GM12878 (cell line): ENCODE measurements around the gene CRTC1. TPM values are rescaled to one million over a fixed set of nuclear protein-coding genes. Genes with fewer than 3 reads are reported as not detected.

ENCODE experiments used
- ATAC-seq: fragments of 200-7000 bp; cut with Tn5 transposase; 3 replicates; pipeline ENCODE4 v1.9.1; 2020; ENCODE audit warnings: mild to moderate bottlenecking, moderate library complexity
- BruUV-seq: library from RNA; stranded (reverse); fragments of 400-500 nt; replicated peaks from 2 replicates; lab custom pipeline; 2021; lab: Mats Ljungman, UMichigan
- CTCF ChIA-PET: fragments of 300-600 bp; sonication (Branson Sonifier 250); formaldehyde crosslinking; extraction: SDS; loops from one replicate; lab custom pipeline; 2021; ENCODE audit warnings: inconsistent platforms; lab: Yijun Ruan, JAX
- POLR2A ChIA-PET: fragments of 350-600 bp; formaldehyde crosslinking; extraction: SDS; loops from one replicate; lab custom pipeline; 2021; ENCODE audit warnings: inconsistent platforms; lab: Charles Lee
- RAD21 ChIA-PET: fragments of 300-600 bp; sonication (Branson Sonifier 250); formaldehyde crosslinking; loops from one replicate; lab custom pipeline; 2023; ENCODE audit warnings: antibody characterized with exemption; ENCODE audit not compliant: unreplicated experiment; lab: Charles Lee
- SMC1A ChIA-PET: fragments of 300-600 bp; sonication (Branson Sonifier 250); formaldehyde crosslinking; loops from one replicate; lab custom pipeline; 2023; ENCODE audit not compliant: unreplicated experiment, uncharacterized antibody; lab: Charles Lee
- DNase-seq: peaks from one replicate; pipeline ENCODE4 v3.0.0-alpha.2; 2011; ENCODE audit warnings: low read depth, low spot score
- FAIRE-seq: peaks from 3 replicates; lab custom pipeline; 2011; peaks lifted over from hg19 to GRCh38; lab: Jason Lieb, UNC
- H2AFZ ChIP-seq: 2 replicates; pipeline ENCODE4 v1.6.0; 2011; ENCODE audit warnings: low read depth, low read length, control low read depth; ENCODE audit not compliant: control insufficient read depth
- H3K27ac ChIP-seq: 2 replicates; pipeline ENCODE4 v1.5.1; 2011; ENCODE audit warnings: control low read depth; ENCODE audit not compliant: control insufficient read depth, insufficient read depth
- H3K27me3 ChIP-seq, 2 experiments: replicated peaks in 1 of 2; 2 replicates each; pipeline versions ENCODE4 v1.6.0 to v1.6.1; 2011; ENCODE audit warnings: low read length in 1 of 2; ENCODE audit not compliant: control insufficient read depth in 2 of 2, insufficient read depth in 2 of 2
- H3K36me3 ChIP-seq, 2 experiments: 2 replicates each; pipeline ENCODE4 v1.5.1; 2011; ENCODE audit warnings: low read length in 1 of 2; ENCODE audit not compliant: control insufficient read depth in 2 of 2, insufficient read depth in 2 of 2
- H3K4me1 ChIP-seq: 2 replicates; pipeline ENCODE4 v1.6.1; 2011; ENCODE audit warnings: mild to moderate bottlenecking, low read length, moderate library complexity, mixed read lengths; ENCODE audit not compliant: control insufficient read depth, insufficient read depth
- H3K4me2 ChIP-seq: 2 replicates; pipeline ENCODE4 v1.6.0; 2011; ENCODE audit warnings: control low read depth; ENCODE audit not compliant: control insufficient read depth, insufficient read depth
- H3K4me3 ChIP-seq: fragments of 200-600 bp; sonication (generic); 2 replicates; pipeline ENCODE4 v1.5.1; 2016
- H3K79me2 ChIP-seq: 2 replicates; pipeline ENCODE4 v1.6.0; 2011; ENCODE audit warnings: low read length; ENCODE audit not compliant: control insufficient read depth, insufficient read depth
- H3K9ac ChIP-seq: 2 replicates; pipeline ENCODE4 v1.8.0; 2011; ENCODE audit warnings: low read length, control low read depth, mixed read lengths; ENCODE audit not compliant: control insufficient read depth, insufficient read depth
- H3K9me3 ChIP-seq: replicated peaks from 3 replicates; pipeline ENCODE4 v1.5.1; 2011; ENCODE audit warnings: mild to moderate bottlenecking, low read length; ENCODE audit not compliant: control insufficient read depth, insufficient read depth
- H4K20me1 ChIP-seq: 2 replicates; pipeline ENCODE4 v1.6.0; 2011; ENCODE audit not compliant: control insufficient read depth, insufficient read depth
- ATF2 ChIP-seq: IDR thresholded peaks from 2 replicates; pipeline ENCODE4 v1.6.1; 2012; ENCODE audit warnings: low read length, inconsistent platforms
- CREB1 ChIP-seq: IDR thresholded peaks from 2 replicates; pipeline ENCODE4 v1.6.1; 2012; ENCODE audit warnings: low read depth, mild to moderate bottlenecking, inconsistent platforms
- ELK1 ChIP-seq: IDR thresholded peaks from 2 replicates; pipeline ENCODE4 v1.6.1; 2012; ENCODE audit warnings: low read depth, low read length, improper control_type of control experiment
- EZH2 ChIP-seq: IDR thresholded peaks from 2 replicates; pipeline ENCODE4 v1.6.1; 2012; ENCODE audit warnings: low read depth, mild to moderate bottlenecking, control low read depth, inconsistent platforms, low read length, borderline replicate concordance; ENCODE audit not compliant: control insufficient read depth
- HDAC6 ChIP-seq: fragments of 200-600 bp; sonication (generic); IDR thresholded peaks from one replicate; pipeline ENCODE4 v1.8.0; 2017; ENCODE audit warnings: antibody characterized with exemption; ENCODE audit not compliant: unreplicated experiment
- IKZF1 ChIP-seq: fragments of 450-650 bp; conservative IDR thresholded peaks from 2 replicates; pipeline ENCODE4 v1.6.1; 2017; ENCODE audit warnings: antibody characterized with exemption, mild to moderate bottlenecking
- IRF3 ChIP-seq: fragments of 450-650 bp; IDR thresholded peaks from 2 replicates; pipeline ENCODE4 v1.6.1; 2014; ENCODE audit warnings: mild to moderate bottlenecking
- KAT2A ChIP-seq: conservative IDR thresholded peaks from 2 replicates; pipeline ENCODE4 v1.6.1; 2011; ENCODE audit warnings: low read depth, low read length; ENCODE audit not compliant: control insufficient read depth
- LARP7 ChIP-seq: fragments of 450-650 bp; IDR thresholded peaks from 2 replicates; pipeline ENCODE4 v1.6.1; 2017; ENCODE audit warnings: mild to moderate bottlenecking
- PML ChIP-seq: IDR thresholded peaks from 2 replicates; pipeline ENCODE4 v1.6.1; 2012; ENCODE audit warnings: low read length, inconsistent platforms
- POU2F2 ChIP-seq: IDR thresholded peaks from 3 replicates; pipeline ENCODE4 v1.6.1; 2011; ENCODE audit warnings: low read depth, mild to moderate bottlenecking, low read length, borderline replicate concordance
- RB1 ChIP-seq: fragments of 450-650 bp; formaldehyde crosslinking; IDR thresholded peaks from 2 replicates; pipeline ENCODE4 v1.6.1; 2017; ENCODE audit warnings: mild to moderate bottlenecking, borderline replicate concordance
- RELA ChIP-seq: fragments of 450-650 bp; IDR thresholded peaks from 2 replicates; pipeline ENCODE4 v1.8.0; 2014; ENCODE audit warnings: borderline replicate concordance; ENCODE audit not compliant: partially characterized antibody
- RUNX3 ChIP-seq: IDR thresholded peaks from 2 replicates; pipeline ENCODE4 v1.6.1; 2012; ENCODE audit warnings: low read length, inconsistent platforms
- SMC3 ChIP-seq: IDR thresholded peaks from 2 replicates; pipeline ENCODE4 v1.6.1; 2011; ENCODE audit warnings: low read length, improper control_type of control experiment, borderline replicate concordance
- STAT1 ChIP-seq: fragments of 450-650 bp; conservative IDR thresholded peaks from 2 replicates; pipeline ENCODE4 v1.6.1; 2014; ENCODE audit warnings: antibody characterized with exemption, mild to moderate bottlenecking
- SUZ12 ChIP-seq: fragments of 200-600 bp; sonication (generic); IDR thresholded peaks from one replicate; pipeline ENCODE4 v1.6.1; 2018; ENCODE audit warnings: antibody characterized with exemption, mild to moderate bottlenecking; ENCODE audit not compliant: unreplicated experiment
- YY1 ChIP-seq: IDR thresholded peaks from 2 replicates; pipeline ENCODE4 v1.6.1; 2011; ENCODE audit warnings: low read depth, mild to moderate bottlenecking, low read length
- ZBTB4 ChIP-seq: fragments of 450-650 bp; formaldehyde crosslinking; IDR thresholded peaks from 2 replicates; pipeline ENCODE4 v1.4.0; 2022; ENCODE audit warnings: mild to moderate bottlenecking, moderate library complexity
- WGBS: methylation state at CpG from one replicate; pipeline ENCODE4 v1.1.6; 2016; ENCODE audit warnings: low lambda C conversion rate; ENCODE audit not compliant: insufficient replicate concordance, insufficient coverage; ENCODE audit errors: missing lambda C conversion rate; 5-methylcytosine and 5-hydroxymethylcytosine counted together
- in situ Hi-C: fragments of 300-500 bp; cut with MboI; formaldehyde crosslinking; loops from 9 replicates; pipeline ENCODE4 v1.14.3; 2018; ENCODE audit warnings: mixed read lengths
- intact Hi-C: fragments of 100-400 bp; cut with micrococcal nuclease; formaldehyde crosslinking; loops from one replicate; pipeline ENCODE4 v1.14.2; 2022; ENCODE audit not compliant: unreplicated experiment
- polyA plus RNA-seq, 11 experiments: library from polyadenylated mRNA; depleted of rRNA in 4 of 11; unstranded in 6 of 11; stranded (reverse) in 5 of 11; fragments of >200 nt; fragmentation: Nextera tagmentation in 4 of 11; fragmentation: Illumina TruSeq in 1 of 11; extraction: Ambion mirVana in 4 of 11; extraction: Trizol in 1 of 11; gene quantifications; 1 replicate in 1 of 11; 2 replicates in 10 of 11; pipeline versions ENCODE4 v1.2.1 to v1.2.3, GENCODE V29; 2011 to 2016; ENCODE audit warnings: inconsistent platforms in 2 of 11, missing spikeins in 2 of 11, low read depth in 1 of 11
- total RNA-seq, 4 experiments: library from RNA; depleted of rRNA in 3 of 4; stranded (reverse); fragments of >200 nt in 3 of 4; fragmentation: Illumina TruSeq in 1 of 4; extraction: Trizol in 1 of 4; gene quantifications; 2 replicates each; pipeline versions ENCODE4 v1.2.1 to v1.2.3, GENCODE V29; 2013 to 2021

Gene CRTC1
- total and polyA plus RNA-seq, 10 of the 15 experiments (the other 5 are each of a cell fraction or from before 2014, with no cell fraction given): 0.02 to 4.6 (median 1.1) TPM; not detected in 1

GRCh38 chr19:18650021-18650390 lies 33.5 kb upstream of the CRTC1 start:
- SMC1A ChIA-PET: no interaction called here

More at GRCh38 chr19:18650021-18650390, 33.5 kb upstream of the CRTC1 start:
- H3K27ac ChIP-seq: no peak overlapping the region
- DNase-seq (no peak), FAIRE-seq (no peak), ATAC-seq (no peak)
- intact Hi-C loops (no loop called here), in situ Hi-C loops (no loop called here)
- peaks cover 9% of the 10 kb centered on the region; the same call in 1 of the 2 replicates for H4K20me1 ChIP-seq
- H3K9ac ChIP-seq: no peak overlapping the region
- TF ChIP-seq POU2F2 (no peak), ELK1 (no peak), IRF3 (no peak), SUZ12 (no peak), ATF2 (no peak), YY1 (no peak), RELA (no peak), CREB1 (no peak), LARP7 (no peak), HDAC6 (no peak), KAT2A (no peak), SMC3 (no peak), PML (no peak), STAT1 (no peak), ZBTB4 (no peak), RB1 (no peak), RUNX3 (no peak), IKZF1 (no peak), EZH2 (no peak)
- no TSS peak for BruUV-seq
- H3K79me2 ChIP-seq: no peaks in the 10 kb centered on the region; the same call in 1 of the 2 replicates
- H3K36me3 ChIP-seq: no peaks in the 10 kb centered on the region; a peak in 2 of 4 replicates
- H3K9me3 ChIP-seq: no peaks in the 10 kb centered on the region
- ChIA-PET POLR2A (no interaction called here), CTCF (no interaction called here), RAD21 (no interaction called here)
- no peak overlapping the region for H2AFZ ChIP-seq
- WGBS: 76% methylated on average over 17 of the region's 17 CpGs
- peak overlapping the region; percentile 0; the same call in 1 of the 2 replicates for H3K4me2 ChIP-seq
- H3K4me1 ChIP-seq: peaks cover 18% of the 10 kb centered on the region
- no peaks in the 10 kb centered on the region for H3K27me3 ChIP-seq
- no peak overlapping the region; the same call in 1 of the 2 replicates for H3K4me3 ChIP-seq
